ENCODE measurements around the gene DYNLRB1. TPM values are rescaled to one million over a fixed set of nuclear protein-coding genes. Genes with fewer than 3 reads are reported as not detected.

DYNLRB1 gene
- total and polyA plus RNA-seq, 10 of the 15 experiments (the other 5 are each of a cell fraction or from before 2014, with no cell fraction given) = 87.9 to 313 (median 153) TPM

- no peak for TF ChIP-seq STAT1 (conservative IDR thresholded peaks at IDR 0.05)
- peak; percentile 95 for TF ChIP-seq NFYB (IDR thresholded peaks at IDR 0.05; ENCODE audit: insufficient read depth, low read depth, low read length)
- TF ChIP-seq WRNIP1 (IDR thresholded peaks at IDR 0.05; ENCODE audit: borderline replicate concordance, low read depth, low read length) = no peak
- 0 out of 2 replicates have a peak, but pooled peaks have one; percentile 48 for TF ChIP-seq IRF3 (IDR thresholded peaks at IDR 0.05)
- TF ChIP-seq ZBTB4 (CRISPR knock-in tag; IDR thresholded peaks at IDR 0.05) = no peak
- TF ChIP-seq MTA3 (IDR thresholded peaks at IDR 0.05; ENCODE audit: borderline replicate concordance, low read length) = no peak
- TF ChIP-seq NR2F1 (conservative IDR thresholded peaks at IDR 0.05) = peak; percentile 64
- no peak for TF ChIP-seq HCFC1 (IDR thresholded peaks at IDR 0.05; ENCODE audit: low read length)
- TF ChIP-seq SUZ12 (IDR thresholded peaks at IDR 0.05; ENCODE audit: unreplicated experiment) = no peak
- TF ChIP-seq TARDBP (IDR thresholded peaks at IDR 0.05; ENCODE audit: borderline replicate concordance) = no peak
- TF ChIP-seq ZBED1 (IDR thresholded peaks at IDR 0.05; ENCODE audit: borderline replicate concordance) = no peak
- TF ChIP-seq E2F8 (IDR thresholded peaks at IDR 0.05; ENCODE audit: low read depth, partially characterized antibody) = no peak
- TF ChIP-seq FOXM1 (IDR thresholded peaks at IDR 0.05; ENCODE audit: low read depth, low read length) = no peak
- no peak for TF ChIP-seq NFXL1 (IDR thresholded peaks at IDR 0.05; ENCODE audit: borderline replicate concordance)
- TF ChIP-seq RCOR1 (conservative IDR thresholded peaks at IDR 0.05; ENCODE audit: low read depth, low read length) = 0 out of 2 replicates have a peak, but pooled peaks have one; percentile 21
- TF ChIP-seq RBBP5 (conservative IDR thresholded peaks at IDR 0.05) = no peak
- peak; percentile 90 for TF ChIP-seq POLR2A (IDR thresholded peaks at IDR 0.05; ENCODE audit: low read depth, low read length)
- TF ChIP-seq BCL3 (IDR thresholded peaks at IDR 0.05; ENCODE audit: borderline replicate concordance, insufficient read depth, low read depth, low read length, poor library complexity, severe bottlenecking) = no peak
- TF ChIP-seq RUNX3 (IDR thresholded peaks at IDR 0.05; ENCODE audit: low read length) = no peak; the same call in 1 of the 2 replicates
- TF ChIP-seq RAD51 (IDR thresholded peaks at IDR 0.05) = no peak
- no peak for TF ChIP-seq BRCA1 (IDR thresholded peaks at IDR 0.05; ENCODE audit: low read depth, low read length)
Measured at GRCh38 chr20:34516247-34517113, at the start of gene DYNLRB1 (continued).
